ENCODE results near the gene CDKAL1.

Gene CDKAL1

GRCh38 chr6:20969551-20969950, 435.3 kb downstream of the CDKAL1 start:
- no peak for DNase-seq (ENCODE audit: low spot score)

GRCh38 chr6:20976391-20976918, 442.2 kb downstream of the CDKAL1 start:
- DNase-seq (ENCODE audit: low spot score): no peak

- DNase-seq (ENCODE audit: low spot score): no peak
Measured at GRCh38 chr6:20978151-20978614, 443.9 kb downstream of the CDKAL1 start.

GRCh38 chr6:20979076-20979475, 444.8 kb downstream of the CDKAL1 start:
- DNase-seq (ENCODE audit: low spot score): no peak

GRCh38 chr6:20983961-20984360, 449.7 kb downstream of the CDKAL1 start:
- DNase-seq (ENCODE audit: low spot score): no peak

- no peak for DNase-seq (ENCODE audit: low spot score)
Measured at GRCh38 chr6:20985821-20986220, 451.6 kb downstream of the CDKAL1 start.

- no peak for DNase-seq (ENCODE audit: low spot score)
Measured at GRCh38 chr6:20991910-20992309, 457.7 kb downstream of the CDKAL1 start.

- DNase-seq (ENCODE audit: low spot score): no peak
Measured at GRCh38 chr6:20996099-20996498, 461.8 kb downstream of the CDKAL1 start.

GRCh38 chr6:20997143-20997769, 463.0 kb downstream of the CDKAL1 start:
- DNase-seq (ENCODE audit: low spot score): no peak

- no peak for DNase-seq (ENCODE audit: low spot score)
Measured at GRCh38 chr6:20997770-20998147, 463.5 kb downstream of the CDKAL1 start.

GRCh38 chr6:20998748-20999448, 464.6 kb downstream of the CDKAL1 start:
- no peak for DNase-seq (ENCODE audit: low spot score)

- DNase-seq (ENCODE audit: low spot score): no peak
Measured at GRCh38 chr6:21000331-21000801, 466.1 kb downstream of the CDKAL1 start.

- no peak for DNase-seq (ENCODE audit: low spot score)
Measured at GRCh38 chr6:21001736-21002135, 467.5 kb downstream of the CDKAL1 start.

- no peak for DNase-seq (ENCODE audit: low spot score)
Measured at GRCh38 chr6:21003780-21004541, 469.7 kb downstream of the CDKAL1 start.

- no peak for DNase-seq (ENCODE audit: low spot score)
Measured at GRCh38 chr6:21005816-21006570, 471.7 kb downstream of the CDKAL1 start.

- no peak for DNase-seq (ENCODE audit: low spot score)
Measured at GRCh38 chr6:21019614-21020013, 485.4 kb downstream of the CDKAL1 start.

- no peak for DNase-seq (ENCODE audit: low spot score)
Measured at GRCh38 chr6:21022343-21023107, 488.3 kb downstream of the CDKAL1 start.

- DNase-seq (ENCODE audit: low spot score): no peak
Measured at GRCh38 chr6:21023210-21023609, 489.0 kb downstream of the CDKAL1 start.

- DNase-seq (ENCODE audit: low spot score): no peak
Measured at GRCh38 chr6:21024616-21025015, 490.4 kb downstream of the CDKAL1 start.

GRCh38 chr6:21026576-21027273, 492.5 kb downstream of the CDKAL1 start:
- DNase-seq (ENCODE audit: low spot score): no peak
